OCI-LY1 (cell line): ENCODE measurements around the gene MOSMO.
"Not testable (repeated sequence)": the region's sequence is repeated elsewhere in the genome, so short reads cannot be mapped to it uniquely, and the experiment has no call there.

Source experiments
- H2AFZ ChIP-seq: fragments of 200-600 bp; sonication (generic), shearing (Covaris generic); 2 replicates; pipeline ENCODE4 v1.6.0; 2014; ENCODE audit warnings: antibody characterized with exemption, mild to moderate bottlenecking, low read length
- H3F3A ChIP-seq: fragments of 200-600 bp; sonication (generic), shearing (Covaris generic); 2 replicates; pipeline ENCODE4 v1.6.0; 2014; ENCODE audit warnings: mild to moderate bottlenecking, antibody characterized with exemption, low read length, moderate library complexity; ENCODE audit not compliant: insufficient read depth
- H3K27ac ChIP-seq: fragments of 200-600 bp; sonication (generic); 2 replicates; pipeline ENCODE4 v1.5.1; 2014; ENCODE audit warnings: low read length, mixed run types, mild to moderate bottlenecking, low read depth; ENCODE audit not compliant: poor library complexity, severe bottlenecking
- H3K27me3 ChIP-seq: fragments of 200-600 bp; sonication (generic); 2 replicates; pipeline ENCODE4 v1.6.0; 2014; ENCODE audit warnings: antibody characterized with exemption, mild to moderate bottlenecking, low read length, moderate library complexity; ENCODE audit not compliant: insufficient read depth
- H3K36me3 ChIP-seq: fragments of 200-600 bp; sonication (generic); 2 replicates; pipeline ENCODE4 v1.6.1; 2014; ENCODE audit warnings: mild to moderate bottlenecking, antibody characterized with exemption, low read length, moderate library complexity, mixed read lengths; ENCODE audit not compliant: insufficient read depth
- H3K4me1 ChIP-seq: fragments of 200-600 bp; sonication (generic); 2 replicates; pipeline ENCODE4 v1.5.1; 2014; ENCODE audit warnings: mild to moderate bottlenecking, low read length, moderate library complexity; ENCODE audit not compliant: insufficient read depth, severe bottlenecking
- H3K4me2 ChIP-seq: fragments of 200-600 bp; sonication (generic), shearing (Covaris generic); 2 replicates; pipeline ENCODE4 v1.6.1; 2014; ENCODE audit warnings: low read length
- H3K4me3 ChIP-seq: fragments of 200-600 bp; sonication (generic); 2 replicates; pipeline ENCODE4 v1.5.1; 2014; ENCODE audit warnings: low read length, low read depth, mild to moderate bottlenecking, mixed read lengths; ENCODE audit not compliant: poor library complexity, severe bottlenecking
- H3K79me2 ChIP-seq: fragments of 200-600 bp; shearing (Covaris generic); 2 replicates; pipeline ENCODE4 v1.6.1; 2016; ENCODE audit warnings: mixed run types, low read length, mixed read lengths; ENCODE audit not compliant: insufficient read depth
- H3K9ac ChIP-seq: fragments of 200-600 bp; sonication (generic), shearing (Covaris generic); 2 replicates; pipeline ENCODE4 v1.6.1; 2014; ENCODE audit warnings: mild to moderate bottlenecking, low read length, mixed read lengths
- H3K9me2 ChIP-seq: fragments of 200-600 bp; sonication (generic), shearing (Covaris generic); 2 replicates; pipeline ENCODE4 v1.6.1; 2014; ENCODE audit warnings: low read depth, mild to moderate bottlenecking, low read length, mixed read lengths
- H3K9me3 ChIP-seq: fragments of 200-600 bp; shearing (Covaris generic); 2 replicates; pipeline ENCODE4 v1.6.1; 2014; ENCODE audit warnings: low read length, mixed read lengths
- H4K20me1 ChIP-seq: fragments of 200-600 bp; sonication (generic), shearing (Covaris generic); 2 replicates; pipeline ENCODE4 v1.6.0; 2016; ENCODE audit warnings: mild to moderate bottlenecking, low read length; ENCODE audit not compliant: insufficient read depth
- EZH2 ChIP-seq: fragments of 200-600 bp; sonication (generic), shearing (Covaris generic); IDR thresholded peaks from 2 replicates; pipeline ENCODE4 v1.8.0; 2017; ENCODE audit warnings: borderline replicate concordance, mixed run types, mild to moderate bottlenecking, antibody characterized with exemption, low read length, moderate library complexity, mixed read lengths
- TF ChIP-seq, protein P1 (sequence below): fragments of 200-600 bp; sonication (generic), shearing (Covaris generic); IDR thresholded peaks from 2 replicates; pipeline ENCODE4 v1.5.1; 2017; ENCODE audit warnings: mild to moderate bottlenecking, antibody characterized with exemption, low read length, moderate library complexity, mixed read lengths

The MOSMO gene

DNA sequence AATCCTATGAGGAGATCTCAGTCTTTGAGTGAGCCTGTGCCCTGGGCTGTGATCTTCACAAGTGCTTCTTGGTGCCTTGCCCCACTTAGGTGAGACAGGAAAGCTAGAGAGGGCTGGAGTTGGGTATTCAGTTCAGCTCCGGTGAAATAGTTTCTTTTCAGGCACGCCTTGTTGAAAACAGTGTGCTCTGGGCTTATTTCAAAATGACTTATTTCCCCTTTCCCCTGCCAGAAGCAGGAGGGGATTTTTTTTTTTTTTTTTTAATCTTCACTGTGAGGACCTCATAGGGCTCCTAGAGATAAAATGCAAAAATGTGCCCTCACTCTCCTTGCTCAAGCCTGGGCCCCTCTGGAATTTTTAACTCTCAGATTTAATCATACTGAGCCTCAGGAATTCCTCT is 27.2 kb downstream of the MOSMO start:
- H3K79me2 ChIP-seq: no peaks in the 10 kb centered on the region

DNA sequence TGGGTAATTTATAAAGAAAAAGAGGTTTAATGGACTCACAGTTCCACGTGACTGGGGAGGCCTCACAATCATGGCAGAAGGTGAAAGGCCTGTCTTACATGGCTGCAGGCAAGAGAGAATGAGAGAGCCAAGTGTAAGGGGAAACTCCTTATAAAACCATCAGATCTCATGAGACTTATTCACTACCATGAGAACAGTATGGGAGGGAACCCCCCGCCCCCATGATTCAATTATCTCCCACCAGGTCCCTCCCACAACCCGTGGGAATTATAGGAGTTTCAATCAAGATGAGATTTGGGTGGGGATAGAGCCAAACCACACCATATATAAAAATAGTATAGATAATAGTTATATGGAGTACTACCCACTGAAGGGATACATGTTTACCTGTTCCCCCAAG is 36.0 kb downstream of the MOSMO start:
- H3K79me2 ChIP-seq, H3K36me3 ChIP-seq, H3K9ac ChIP-seq, H3K4me3 ChIP-seq, H3K9me3 ChIP-seq, H3F3A ChIP-seq, H3K4me2 ChIP-seq, H3K27me3 ChIP-seq, H2AFZ ChIP-seq, H3K9me2 ChIP-seq, H3K27ac ChIP-seq, H4K20me1 ChIP-seq, H3K4me1 ChIP-seq: not testable (repeated sequence)

More for the DNA sequence above, 27.2 kb downstream of the MOSMO start:
- Histone ChIP-seq H3K27me3 (no peaks in the 10 kb centered on the region), H3K4me1 (peaks cover 6% of the 10 kb centered on the region), H4K20me1 (no peaks in the 10 kb centered on the region), H3K36me3 (peaks cover 12% of the 10 kb centered on the region), H3K9ac (no peak overlapping the region), H3K4me3 (no peak overlapping the region), H3K4me2 (peak overlapping the region; percentile 8; the same call in 1 of the 2 replicates), H2AFZ (no peak overlapping the region), H3K9me3 (no peaks in the 10 kb centered on the region; the same call in 1 of the 2 replicates), H3K27ac (peak overlapping the region; percentile 35), H3K9me2 (no peaks in the 10 kb centered on the region), H3F3A (no peaks in the 10 kb centered on the region)
- no peak for TF ChIP-seq EZH2
- TF ChIP-seq, protein P1, sequence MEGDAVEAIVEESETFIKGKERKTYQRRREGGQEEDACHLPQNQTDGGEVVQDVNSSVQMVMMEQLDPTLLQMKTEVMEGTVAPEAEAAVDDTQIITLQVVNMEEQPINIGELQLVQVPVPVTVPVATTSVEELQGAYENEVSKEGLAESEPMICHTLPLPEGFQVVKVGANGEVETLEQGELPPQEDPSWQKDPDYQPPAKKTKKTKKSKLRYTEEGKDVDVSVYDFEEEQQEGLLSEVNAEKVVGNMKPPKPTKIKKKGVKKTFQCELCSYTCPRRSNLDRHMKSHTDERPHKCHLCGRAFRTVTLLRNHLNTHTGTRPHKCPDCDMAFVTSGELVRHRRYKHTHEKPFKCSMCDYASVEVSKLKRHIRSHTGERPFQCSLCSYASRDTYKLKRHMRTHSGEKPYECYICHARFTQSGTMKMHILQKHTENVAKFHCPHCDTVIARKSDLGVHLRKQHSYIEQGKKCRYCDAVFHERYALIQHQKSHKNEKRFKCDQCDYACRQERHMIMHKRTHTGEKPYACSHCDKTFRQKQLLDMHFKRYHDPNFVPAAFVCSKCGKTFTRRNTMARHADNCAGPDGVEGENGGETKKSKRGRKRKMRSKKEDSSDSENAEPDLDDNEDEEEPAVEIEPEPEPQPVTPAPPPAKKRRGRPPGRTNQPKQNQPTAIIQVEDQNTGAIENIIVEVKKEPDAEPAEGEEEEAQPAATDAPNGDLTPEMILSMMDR: no peak

DNA sequence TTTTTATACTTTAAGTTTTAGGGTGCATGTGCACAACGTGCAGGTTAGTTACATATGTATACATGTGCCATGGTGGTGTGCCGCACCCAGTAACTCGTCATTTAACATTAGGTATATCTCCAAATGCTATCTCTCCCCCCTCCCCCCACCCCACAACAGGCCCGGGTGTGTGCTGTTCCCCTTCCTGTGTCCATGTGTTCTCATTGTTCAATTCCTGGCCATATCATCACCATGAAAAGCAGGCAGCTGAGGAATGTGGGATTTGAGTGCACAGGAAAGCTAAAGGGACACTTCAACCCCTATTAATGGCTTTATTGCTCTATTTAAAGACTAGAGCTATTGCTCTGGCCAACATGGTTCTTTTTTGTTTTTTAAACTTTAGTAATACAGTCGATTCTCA is 38.0 kb downstream of the MOSMO start:
- not testable (repeated sequence) for H3K79me2 ChIP-seq, H3K4me3 ChIP-seq, H3K4me2 ChIP-seq, H3K27ac ChIP-seq, H3F3A ChIP-seq, H3K9ac ChIP-seq, H3K4me1 ChIP-seq, H3K9me3 ChIP-seq, H2AFZ ChIP-seq, H4K20me1 ChIP-seq, H3K36me3 ChIP-seq, H3K9me2 ChIP-seq, H3K27me3 ChIP-seq

DNA sequence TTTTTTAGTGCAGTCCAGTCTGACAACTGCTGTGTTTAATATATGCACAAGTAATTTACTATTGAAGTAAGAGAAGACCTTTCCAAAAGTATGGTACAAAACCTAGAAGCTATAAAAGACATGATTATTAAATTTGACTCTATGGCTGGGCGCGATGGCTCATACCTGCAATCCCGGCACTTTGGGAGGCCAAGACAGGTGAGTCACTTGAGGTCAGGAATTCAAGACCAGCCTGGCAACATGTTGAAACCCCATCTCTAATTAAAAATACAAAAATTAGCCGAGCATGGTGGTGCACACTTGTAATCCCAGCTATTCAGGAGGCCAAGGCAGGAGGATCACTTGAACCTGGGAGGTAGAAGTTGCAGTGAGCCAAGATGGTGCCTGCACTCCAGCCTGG is 43.1 kb downstream of the MOSMO start:
- no peak overlapping the region for H3K4me2 ChIP-seq
- TF ChIP-seq, protein P1: no peak
- TF ChIP-seq EZH2: no peak
- no peaks in the 10 kb centered on the region for H3K9me2 ChIP-seq
- H3K9me3 ChIP-seq: no peaks in the 10 kb centered on the region
- H3K4me3 ChIP-seq: no peak overlapping the region
- H4K20me1 ChIP-seq: no peaks in the 10 kb centered on the region
- H3K79me2 ChIP-seq: peaks cover 6% of the 10 kb centered on the region; the same call in 1 of the 2 replicates
- H2AFZ ChIP-seq: no peak overlapping the region
- no peaks in the 10 kb centered on the region for H3F3A ChIP-seq
- no peak overlapping the region for H3K27ac ChIP-seq
- H3K9ac ChIP-seq: no peak overlapping the region
- H3K27me3 ChIP-seq: no peaks in the 10 kb centered on the region
- no peaks in the 10 kb centered on the region for H3K36me3 ChIP-seq
- no peaks in the 10 kb centered on the region for H3K4me1 ChIP-seq
